HG02763 (cell line): ENCODE measurements around the gene TREM2.
"Not testable (repeated sequence)": the region's sequence is repeated elsewhere in the genome, so short reads cannot be mapped to it uniquely, and the experiment has no call there.

ENCODE experiments used
- ATAC-seq: cut with Tn5 transposase; IDR thresholded peaks from one replicate; pipeline ENCODE4 v1.9.1; 2021; ENCODE audit warnings: mild to moderate bottlenecking, moderate library complexity; ENCODE audit not compliant: unreplicated experiment

The TREM2 gene

DNA sequence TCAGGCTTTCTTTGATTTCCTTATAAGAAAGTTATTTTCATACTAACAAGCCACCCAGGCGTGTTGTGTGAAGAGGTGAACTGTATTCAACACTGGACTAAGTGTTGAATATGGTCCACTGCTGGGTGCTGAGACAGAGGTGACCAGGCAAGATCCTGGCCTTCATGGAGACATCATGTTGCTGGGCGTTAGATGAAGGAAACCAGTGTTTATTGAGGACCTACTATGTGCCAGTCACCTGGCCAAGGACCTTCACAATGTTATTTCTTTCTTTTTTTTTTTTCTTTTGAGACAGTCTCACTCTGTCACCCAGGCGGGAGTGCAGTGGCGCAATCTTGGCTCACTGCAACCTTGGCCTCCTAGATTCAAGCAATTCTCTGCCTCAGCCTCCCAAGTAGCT is 6.9 kb downstream of the TREM2 start:
- no peak for ATAC-seq

DNA sequence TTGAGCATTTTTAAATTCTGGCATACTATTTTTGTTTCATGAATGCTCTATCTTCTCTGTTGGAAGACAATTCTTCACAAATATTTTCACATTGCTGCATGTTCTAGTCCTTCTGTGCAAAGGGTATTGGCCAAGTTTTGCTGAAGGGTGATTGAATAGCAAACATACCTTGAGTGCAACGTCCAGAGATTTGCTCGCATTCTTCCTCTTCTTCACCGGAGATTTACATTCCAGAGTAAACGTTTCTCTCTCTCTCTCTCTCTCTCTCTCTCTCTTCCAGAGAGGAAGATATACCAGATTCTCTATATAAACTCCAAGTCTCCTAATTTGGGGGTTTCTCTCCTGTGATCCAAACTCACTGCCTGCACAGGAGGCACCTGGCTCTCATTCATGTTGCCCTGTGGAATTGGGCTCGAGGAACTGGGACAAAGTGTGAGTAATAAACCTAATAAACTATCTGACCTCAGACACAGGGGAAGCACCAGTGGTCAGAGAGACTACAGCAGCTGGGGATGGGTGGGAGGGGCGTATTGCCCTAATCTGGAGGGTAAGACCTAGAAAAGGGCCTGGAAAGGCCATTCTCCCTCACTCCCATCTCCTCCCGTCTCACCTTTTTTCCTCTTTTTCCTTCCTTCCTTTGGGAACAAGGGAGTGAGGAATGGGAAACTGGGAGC is 7.6 kb downstream of the TREM2 start:
- ATAC-seq = no peak

DNA sequence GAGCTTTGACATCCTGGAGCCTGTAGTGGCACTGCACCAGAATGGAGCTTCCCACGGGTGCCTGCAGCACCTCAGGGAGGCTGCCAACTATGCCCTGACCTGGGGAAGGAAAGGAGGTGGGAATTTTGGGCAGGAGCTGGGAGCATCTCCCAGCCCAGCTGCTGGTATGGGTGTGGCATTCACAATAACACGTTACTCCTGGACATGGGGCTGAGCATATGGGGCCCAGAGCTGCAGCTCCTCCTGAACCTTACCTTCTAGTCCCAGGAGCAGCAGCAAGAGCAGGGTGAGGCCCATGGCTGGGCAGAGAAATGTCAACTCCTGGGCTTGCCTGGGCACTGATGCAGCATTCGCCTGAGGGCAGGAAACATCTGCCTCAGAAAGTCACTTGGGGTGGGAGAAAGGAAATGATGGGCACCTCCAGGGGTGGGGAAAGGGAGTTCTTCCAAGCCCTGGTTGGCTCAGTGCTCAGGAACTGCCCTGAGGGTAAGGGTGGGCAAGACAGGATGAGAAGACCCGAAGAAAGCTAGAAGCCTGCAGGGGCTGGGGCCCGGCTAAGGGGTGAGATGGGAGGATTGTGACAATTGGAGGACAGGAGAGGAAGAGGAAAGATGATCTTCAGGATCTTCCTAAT is 8.8 kb downstream of the TREM2 start, which contains the start of gene TREML1:
TREML1 (minus strand) TSS at position 356 of the 634 bp plus-strand sequence; CDS start at position 297, 59 bp downstream.
- no peak for ATAC-seq

GRCh38 chr6:41153451-41153850 is 9.5 kb downstream of the TREM2 start:
- ATAC-seq = no peak

- no peak for ATAC-seq
Measured at GRCh38 chr6:41150671-41151070, 12.2 kb downstream of the TREM2 start.

- ATAC-seq = no peak
Measured at GRCh38 chr6:41147917-41148316, 15.0 kb downstream of the TREM2 start.

- no peak for ATAC-seq
Measured at GRCh38 chr6:41136911-41137310, 26.0 kb downstream of the TREM2 start.

DNA sequence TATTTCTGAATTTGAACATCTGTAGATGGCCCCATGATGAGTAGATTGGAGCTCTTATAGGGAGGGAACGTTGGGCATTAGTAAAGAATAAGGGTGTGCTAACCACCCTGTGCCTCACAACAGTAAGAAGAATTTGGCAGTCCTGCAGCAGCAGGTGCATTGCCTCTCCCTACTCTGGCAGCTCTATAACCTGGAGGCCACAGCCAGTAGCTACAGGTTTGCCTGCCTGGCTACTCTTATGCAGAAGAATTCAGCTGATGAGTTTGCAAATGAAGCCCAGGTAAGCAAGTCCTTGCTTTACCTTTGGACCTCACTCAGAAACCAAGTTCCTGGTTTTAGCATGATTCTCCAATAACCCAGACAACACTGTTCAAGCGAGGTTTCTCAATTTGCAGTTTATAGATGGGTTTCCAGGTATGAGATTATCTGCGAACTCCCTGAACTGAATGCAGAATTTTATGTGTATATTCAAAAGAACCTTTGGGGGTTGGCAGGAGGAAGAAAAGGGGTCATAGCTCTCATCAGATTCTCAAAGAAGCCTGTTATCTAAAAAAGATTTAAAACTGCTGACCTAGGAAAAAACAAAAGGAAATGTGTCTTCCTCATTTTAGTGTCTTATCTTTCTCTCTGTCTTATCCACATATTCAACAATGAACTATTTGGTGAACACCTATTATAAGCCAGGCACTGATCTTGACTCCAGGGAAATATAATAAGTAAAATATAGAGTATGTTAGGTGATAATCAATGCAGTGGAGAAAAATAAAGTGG is 27.7 kb downstream of the TREM2 start:
- ATAC-seq = no peak

DNA sequence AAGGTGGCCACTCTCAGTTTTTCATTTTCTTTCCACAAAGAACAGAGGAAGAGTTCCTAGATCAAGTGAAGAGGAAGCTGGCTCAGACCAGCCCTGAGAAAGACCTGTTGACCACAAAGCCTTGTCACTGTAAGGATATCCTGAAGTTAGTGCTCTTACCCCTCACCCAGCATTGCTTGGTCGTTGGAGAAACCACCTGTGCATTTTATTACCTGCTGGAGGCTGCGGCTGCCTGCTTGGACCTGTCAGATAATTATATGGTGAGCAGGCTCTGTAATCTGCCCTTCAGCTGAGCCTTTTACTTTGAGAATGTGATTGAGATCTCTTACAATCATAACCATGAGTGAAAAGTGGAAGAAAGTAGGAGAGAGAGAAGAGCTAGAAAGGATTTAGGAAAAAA is 30.7 kb downstream of the TREM2 start:
- no peak for ATAC-seq

- ATAC-seq = no peak
Measured at GRCh38 chr6:41125282-41125681, 37.6 kb downstream of the TREM2 start.

DNA sequence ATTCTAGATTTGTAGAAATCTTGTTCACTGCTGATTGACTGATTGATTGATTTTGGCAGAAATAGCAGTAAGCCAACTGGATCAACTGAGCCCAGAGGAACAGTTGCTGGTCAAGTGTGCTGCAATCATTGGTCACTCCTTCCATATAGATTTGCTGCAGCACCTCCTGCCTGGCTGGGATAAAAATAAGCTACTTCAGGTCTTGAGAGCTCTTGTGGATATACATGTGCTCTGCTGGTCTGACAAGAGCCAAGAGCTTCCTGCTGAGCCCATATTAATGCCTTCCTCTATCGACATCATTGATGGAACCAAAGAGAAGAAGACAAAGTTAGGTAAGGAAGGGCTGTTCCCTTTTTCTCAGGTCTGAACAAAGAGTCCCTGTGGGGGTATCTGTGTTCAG is 40.0 kb downstream of the TREM2 start:
- no peak for ATAC-seq

- no peak for ATAC-seq
Measured at GRCh38 chr6:41122373-41122772, 40.5 kb downstream of the TREM2 start.

- ATAC-seq = no peak
Measured at GRCh38 chr6:41120058-41120457, 42.9 kb downstream of the TREM2 start.

- no peak for ATAC-seq
Measured at GRCh38 chr6:41119508-41119907, 43.4 kb downstream of the TREM2 start.

- ATAC-seq = not testable (repeated sequence)
Measured at GRCh38 chr6:41115027-41115426, 47.9 kb downstream of the TREM2 start.

GRCh38 chr6:41111017-41111416 is 51.9 kb downstream of the TREM2 start:
- ATAC-seq = no peak
